ENCODE measurements around the gene POLR2H.
A peak's percentile ranks its signal among the peaks of the same experiment; 100 is the strongest.

POLR2H gene

GRCh38 chr3:184387174-184387714 lies 25.7 kb downstream of the POLR2H start:
- no peak for DNase-seq (ENCODE audit: low read depth)

- no peak for DNase-seq (ENCODE audit: low read depth)
These were observed 26.8 kb downstream of the POLR2H start for GRCh38 chr3:184388164-184388935.

- DNase-seq (ENCODE audit: low read depth), result no peak
These were observed 27.4 kb downstream of the POLR2H start for GRCh38 chr3:184388936-184389230.

- no peak for DNase-seq (ENCODE audit: low read depth)
These were observed 27.9 kb downstream of the POLR2H start for GRCh38 chr3:184389384-184389783.

GRCh38 chr3:184389935-184390528 lies 28.5 kb downstream of the POLR2H start:
- no peak for DNase-seq (ENCODE audit: low read depth)

GRCh38 chr3:184391266-184391665 lies 29.8 kb downstream of the POLR2H start:
- DNase-seq (ENCODE audit: low read depth), result no peak

GRCh38 chr3:184395320-184395660 lies 33.8 kb downstream of the POLR2H start:
- DNase-seq (ENCODE audit: low read depth), result no peak

GRCh38 chr3:184399410-184399809 lies 37.9 kb downstream of the POLR2H start:
- DNase-seq (ENCODE audit: low read depth), result no peak

GRCh38 chr3:184405075-184406030 lies 43.8 kb downstream of the POLR2H start:
- no peak for DNase-seq (ENCODE audit: low read depth)

- DNase-seq (ENCODE audit: low read depth), result no peak
These were observed 47.9 kb downstream of the POLR2H start for GRCh38 chr3:184409331-184409926.

GRCh38 chr3:184409946-184410500 lies 48.5 kb downstream of the POLR2H start:
- DNase-seq (ENCODE audit: low read depth), result no peak

GRCh38 chr3:184414418-184415202 lies 53.1 kb downstream of the POLR2H start:
- DNase-seq (ENCODE audit: low read depth), result no peak

- no peak for DNase-seq (ENCODE audit: low read depth)
These were observed 53.6 kb downstream of the POLR2H start for GRCh38 chr3:184415203-184415490.

GRCh38 chr3:184417619-184418327 lies 56.3 kb downstream of the POLR2H start:
- DNase-seq (ENCODE audit: low read depth), result peak; percentile 47

Data from stimulated activated CD8-positive, alpha-beta memory T cell treated with anti-CD3 and anti-CD28 coated beads, Interleukin-12 subunit alpha, Interleukin-12 subunit beta, amount 100 ng/mL, for 4 hours (primary cell).